GM12878 (cell line): ENCODE results near the gene CIAO2B. TPM values are rescaled to one million over a fixed set of nuclear protein-coding genes. Genes with fewer than 3 reads are reported as not detected.
A peak's percentile ranks its signal among the peaks of the same experiment; 100 is the strongest.

Source experiments
- ATAC-seq: fragments of 200-7000 bp; cut with Tn5 transposase; 3 replicates; pipeline ENCODE4 v1.9.1; 2020; ENCODE audit warnings: mild to moderate bottlenecking, moderate library complexity
- BruUV-seq: library from RNA; stranded (reverse); fragments of 400-500 nt; replicated peaks from 2 replicates; lab custom pipeline; 2021; lab: Mats Ljungman, UMichigan
- CTCF ChIA-PET: fragments of 300-600 bp; sonication (Branson Sonifier 250); formaldehyde crosslinking; extraction: SDS; loops from one replicate; lab custom pipeline; 2021; ENCODE audit warnings: inconsistent platforms; lab: Yijun Ruan, JAX
- POLR2A ChIA-PET: fragments of 350-600 bp; formaldehyde crosslinking; extraction: SDS; loops from one replicate; lab custom pipeline; 2021; ENCODE audit warnings: inconsistent platforms; lab: Charles Lee
- RAD21 ChIA-PET: fragments of 300-600 bp; sonication (Branson Sonifier 250); formaldehyde crosslinking; loops from one replicate; lab custom pipeline; 2023; ENCODE audit warnings: antibody characterized with exemption; ENCODE audit not compliant: unreplicated experiment; lab: Charles Lee
- SMC1A ChIA-PET: fragments of 300-600 bp; sonication (Branson Sonifier 250); formaldehyde crosslinking; loops from one replicate; lab custom pipeline; 2023; ENCODE audit not compliant: unreplicated experiment, uncharacterized antibody; lab: Charles Lee
- DNase-seq: peaks from one replicate; pipeline ENCODE4 v3.0.0-alpha.2; 2011; ENCODE audit warnings: low read depth, low spot score
- FAIRE-seq: peaks from 3 replicates; lab custom pipeline; 2011; peaks lifted over from hg19 to GRCh38; lab: Jason Lieb, UNC
- H2AFZ ChIP-seq: 2 replicates; pipeline ENCODE4 v1.6.0; 2011; ENCODE audit warnings: low read depth, low read length, control low read depth; ENCODE audit not compliant: control insufficient read depth
- H3K27ac ChIP-seq: 2 replicates; pipeline ENCODE4 v1.5.1; 2011; ENCODE audit warnings: control low read depth; ENCODE audit not compliant: control insufficient read depth, insufficient read depth
- H3K27me3 ChIP-seq, 2 experiments: replicated peaks in 1 of 2; 2 replicates each; pipeline versions ENCODE4 v1.6.0 to v1.6.1; 2011; ENCODE audit warnings: low read length in 1 of 2; ENCODE audit not compliant: control insufficient read depth in 2 of 2, insufficient read depth in 2 of 2
- H3K36me3 ChIP-seq, 2 experiments: 2 replicates each; pipeline ENCODE4 v1.5.1; 2011; ENCODE audit warnings: low read length in 1 of 2; ENCODE audit not compliant: control insufficient read depth in 2 of 2, insufficient read depth in 2 of 2
- H3K4me1 ChIP-seq: 2 replicates; pipeline ENCODE4 v1.6.1; 2011; ENCODE audit warnings: mild to moderate bottlenecking, low read length, moderate library complexity, mixed read lengths; ENCODE audit not compliant: control insufficient read depth, insufficient read depth
- H3K4me2 ChIP-seq: 2 replicates; pipeline ENCODE4 v1.6.0; 2011; ENCODE audit warnings: control low read depth; ENCODE audit not compliant: control insufficient read depth, insufficient read depth
- H3K4me3 ChIP-seq: fragments of 200-600 bp; sonication (generic); 2 replicates; pipeline ENCODE4 v1.5.1; 2016
- H3K79me2 ChIP-seq: 2 replicates; pipeline ENCODE4 v1.6.0; 2011; ENCODE audit warnings: low read length; ENCODE audit not compliant: control insufficient read depth, insufficient read depth
- H3K9ac ChIP-seq: 2 replicates; pipeline ENCODE4 v1.8.0; 2011; ENCODE audit warnings: low read length, control low read depth, mixed read lengths; ENCODE audit not compliant: control insufficient read depth, insufficient read depth
- H3K9me3 ChIP-seq: replicated peaks from 3 replicates; pipeline ENCODE4 v1.5.1; 2011; ENCODE audit warnings: mild to moderate bottlenecking, low read length; ENCODE audit not compliant: control insufficient read depth, insufficient read depth
- H4K20me1 ChIP-seq: 2 replicates; pipeline ENCODE4 v1.6.0; 2011; ENCODE audit not compliant: control insufficient read depth, insufficient read depth
- CTCF ChIP-seq, 3 experiments: IDR thresholded peaks in 2 of 3; conservative IDR thresholded peaks in 1 of 3; 2 replicates each; pipeline ENCODE4 v1.5.1; 2011; ENCODE audit warnings: low read depth in 3 of 3, low read length in 3 of 3, mild to moderate bottlenecking in 3 of 3, control low read depth in 2 of 3, moderate library complexity in 2 of 3, inconsistent platforms in 1 of 3, mixed read lengths in 1 of 3; ENCODE audit not compliant: control insufficient read depth in 2 of 3, insufficient read depth in 1 of 3; ENCODE audit errors: extremely low read depth in 1 of 3
- DPF2 ChIP-seq: fragments of 450-650 bp; IDR thresholded peaks from 2 replicates; pipeline ENCODE4 v1.6.1; 2017; ENCODE audit warnings: mild to moderate bottlenecking
- EED ChIP-seq: sonication (generic); IDR thresholded peaks from 2 replicates; pipeline ENCODE4 v1.6.1; 2016; ENCODE audit warnings: antibody characterized with exemption, low read depth
- FOXM1 ChIP-seq: IDR thresholded peaks from 2 replicates; pipeline ENCODE4 v1.6.1; 2012; ENCODE audit warnings: low read depth, mild to moderate bottlenecking, inconsistent platforms, low read length, moderate library complexity
- HSF1 ChIP-seq: fragments of 150-350 bp; IDR thresholded peaks from 2 replicates; pipeline ENCODE4 v1.6.1; 2014; ENCODE audit warnings: mild to moderate bottlenecking, low read depth, low read length
- JUNB ChIP-seq: IDR thresholded peaks from 2 replicates; pipeline ENCODE4 v1.6.1; 2016; ENCODE audit warnings: antibody characterized with exemption, mild to moderate bottlenecking
- MXI1 ChIP-seq: fragments of 150-350 bp; IDR thresholded peaks from 2 replicates; pipeline ENCODE4 v1.6.1; 2011; ENCODE audit warnings: low read depth, mild to moderate bottlenecking, inconsistent platforms, low read length, improper control_type of control experiment
- MYB ChIP-seq: fragments of 150-350 bp; IDR thresholded peaks from 2 replicates; pipeline ENCODE4 v1.6.1; 2014; ENCODE audit warnings: mild to moderate bottlenecking, low read depth, low read length, borderline replicate concordance
- NFYB ChIP-seq: IDR thresholded peaks from 2 replicates; pipeline ENCODE4 v1.6.1; 2011; ENCODE audit warnings: low read depth, mild to moderate bottlenecking, low read length, improper control_type of control experiment, moderate library complexity; ENCODE audit not compliant: insufficient read depth
- PAX8 ChIP-seq: fragments of 450-650 bp; IDR thresholded peaks from 2 replicates; pipeline ENCODE4 v1.6.1; 2017; ENCODE audit warnings: mild to moderate bottlenecking, moderate library complexity
- RAD21 ChIP-seq: IDR thresholded peaks from 2 replicates; pipeline ENCODE4 v1.6.1; 2011; ENCODE audit warnings: mild to moderate bottlenecking, low read depth, low read length, moderate library complexity; ENCODE audit not compliant: insufficient read depth
- RAD51 ChIP-seq: fragments of 450-650 bp; IDR thresholded peaks from 2 replicates; pipeline ENCODE4 v1.6.1; 2016; ENCODE audit warnings: moderate library complexity, mild to moderate bottlenecking, inconsistent platforms
- RUNX3 ChIP-seq: IDR thresholded peaks from 2 replicates; pipeline ENCODE4 v1.6.1; 2012; ENCODE audit warnings: low read length, inconsistent platforms
- SKIL ChIP-seq: fragments of 450-650 bp; IDR thresholded peaks from 2 replicates; pipeline ENCODE4 v1.6.1; 2017; ENCODE audit warnings: mild to moderate bottlenecking, low read depth, inconsistent platforms; ENCODE audit not compliant: poor library complexity, severe bottlenecking
- SMC3 ChIP-seq: IDR thresholded peaks from 2 replicates; pipeline ENCODE4 v1.6.1; 2011; ENCODE audit warnings: low read length, improper control_type of control experiment, borderline replicate concordance
- SRF ChIP-seq, 2 experiments: IDR thresholded peaks; 2 replicates each; pipeline ENCODE4 v1.6.1; 2011; ENCODE audit warnings: low read depth in 2 of 2, low read length in 2 of 2, mild to moderate bottlenecking in 1 of 2, moderate library complexity in 1 of 2
- STAT3 ChIP-seq: IDR thresholded peaks from 2 replicates; pipeline ENCODE4 v1.6.1; 2011; ENCODE audit warnings: low read depth, low read length, improper control_type of control experiment
- ZNF217 ChIP-seq: fragments of 450-650 bp; IDR thresholded peaks from 2 replicates; pipeline ENCODE4 v1.6.1; 2017; ENCODE audit warnings: antibody characterized with exemption, mild to moderate bottlenecking
- WGBS: methylation state at CpG from one replicate; pipeline ENCODE4 v1.1.6; 2016; ENCODE audit warnings: low lambda C conversion rate; ENCODE audit not compliant: insufficient replicate concordance, insufficient coverage; ENCODE audit errors: missing lambda C conversion rate; 5-methylcytosine and 5-hydroxymethylcytosine counted together
- in situ Hi-C: fragments of 300-500 bp; cut with MboI; formaldehyde crosslinking; loops from 9 replicates; pipeline ENCODE4 v1.14.3; 2018; ENCODE audit warnings: mixed read lengths
- intact Hi-C: fragments of 100-400 bp; cut with micrococcal nuclease; formaldehyde crosslinking; loops from one replicate; pipeline ENCODE4 v1.14.2; 2022; ENCODE audit not compliant: unreplicated experiment
- polyA plus RNA-seq, 11 experiments: library from polyadenylated mRNA; depleted of rRNA in 4 of 11; unstranded in 6 of 11; stranded (reverse) in 5 of 11; fragments of >200 nt; fragmentation: Nextera tagmentation in 4 of 11; fragmentation: Illumina TruSeq in 1 of 11; extraction: Ambion mirVana in 4 of 11; extraction: Trizol in 1 of 11; gene quantifications; 1 replicate in 1 of 11; 2 replicates in 10 of 11; pipeline versions ENCODE4 v1.2.1 to v1.2.3, GENCODE V29; 2011 to 2016; ENCODE audit warnings: inconsistent platforms in 2 of 11, missing spikeins in 2 of 11, low read depth in 1 of 11
- total RNA-seq, 4 experiments: library from RNA; depleted of rRNA in 3 of 4; stranded (reverse); fragments of >200 nt in 3 of 4; fragmentation: Illumina TruSeq in 1 of 4; extraction: Trizol in 1 of 4; gene quantifications; 2 replicates each; pipeline versions ENCODE4 v1.2.1 to v1.2.3, GENCODE V29; 2013 to 2021

Gene CIAO2B
- total and polyA plus RNA-seq, 10 of the 15 experiments (the other 5 are each of a cell fraction or from before 2014, with no cell fraction given), result 76.4 to 241 (median 138) TPM

DNA sequence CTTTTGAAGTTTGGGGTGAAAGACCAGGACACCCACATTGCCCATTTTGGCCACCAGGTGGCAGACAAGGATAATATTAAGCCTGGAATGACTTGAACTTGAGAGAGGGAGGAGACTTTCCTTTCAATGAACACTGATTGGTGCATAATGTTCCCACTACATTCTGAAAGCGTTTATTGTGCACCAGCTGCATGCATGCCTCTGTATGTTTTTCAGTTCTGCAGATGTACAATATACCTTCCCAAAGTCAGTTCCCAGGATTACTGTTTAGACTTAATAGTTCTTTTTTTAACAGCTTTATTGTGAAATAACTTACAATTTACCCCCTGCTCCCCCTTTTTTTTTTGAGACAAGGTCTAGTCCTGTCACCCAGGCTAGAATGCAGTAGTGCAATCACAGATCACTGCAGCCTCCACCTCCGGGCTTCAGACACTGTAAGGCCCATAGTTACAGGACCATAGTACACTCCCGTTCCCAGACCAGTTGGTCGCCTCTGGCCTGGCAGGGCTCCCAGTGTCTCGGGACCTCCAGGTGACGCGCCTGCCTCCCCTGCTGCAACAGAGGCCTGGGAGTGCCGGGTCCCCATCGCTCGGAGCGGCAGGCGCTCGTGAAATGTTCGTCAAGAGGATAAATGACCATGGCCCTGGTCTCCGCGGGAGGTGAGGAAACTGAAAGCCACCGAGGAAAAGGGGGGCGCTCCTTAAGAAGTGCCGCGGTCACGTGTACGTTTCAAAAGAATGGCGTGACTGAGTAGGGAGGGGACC is 13.3 kb upstream of the CIAO2B start:
- intact Hi-C loops (loop anchor here (1.0 kb wide), 1 partner anchor 52 kb away; no protein-coding TSS in a partner anchor), in situ Hi-C loops (no loop called here)
- ATAC-seq, result peak; percentile 87
- Histone ChIP-seq H3K27me3 (no peaks in the 10 kb centered on the region), H3K36me3 (no peaks in the 10 kb centered on the region), H3K9me3 (no peaks in the 10 kb centered on the region), H3K79me2 (no peaks in the 10 kb centered on the region), H3K27ac (no peak overlapping the region), H3K9ac (peak overlapping the region; percentile 31; the same call in 1 of the 2 replicates), H3K4me3 (peak overlapping the region; percentile 57; the same call in 1 of the 2 replicates), H4K20me1 (no peaks in the 10 kb centered on the region), H3K4me2 (peak overlapping the region; percentile 100), H2AFZ (peak overlapping the region; percentile 83), H3K4me1 (peaks cover 19% of the 10 kb centered on the region)
- no TSS peak for BruUV-seq
- peak; percentile 98 for FAIRE-seq
- POLR2A ChIA-PET, result no interaction called here
- peak; percentile 72 for DNase-seq
- CTCF ChIA-PET, result interaction anchor here (0.5 to 2.2 kb wide), 15 partner anchors 10 to 411 kb away, joined by 3 to 8 read pairs (median 4); no protein-coding TSS in a partner anchor
- RAD21 ChIA-PET, result interaction anchor here (0.7 to 1.1 kb wide), 2 partner anchors 13 to 71 kb away, joined by 3 to 6 read pairs; no protein-coding TSS in a partner anchor
- SMC1A ChIA-PET, result interaction anchor here (0.6 to 0.7 kb wide), 2 partner anchors 55 to 225 kb away, joined by 3 read pairs; no protein-coding TSS in a partner anchor
- under 1% methylated on average over 22 of the region's 23 CpGs for WGBS
- TF ChIP-seq ZNF217, result no peak
- peak; percentile 74 to 94 (median 88); a peak in 5 of 6 replicates for TF ChIP-seq CTCF (IDR thresholded peaks at IDR 0.05 in 2 of 3, conservative IDR thresholded peaks at IDR 0.05 in 1 of 3; ENCODE audit: control insufficient read depth in 2 of 3, extremely low read depth in 1 of 3, insufficient read depth in 1 of 3, low read depth in 3 of 3, low read length in 3 of 3)
- TF ChIP-seq JUNB, result no peak
- peak; percentile 37; the same call in 1 of the 2 replicates for TF ChIP-seq RAD51
- TF ChIP-seq SKIL, result peak; percentile 44
- TF ChIP-seq RAD21, result peak; percentile 81
- TF ChIP-seq HSF1, result no peak
- 0 out of 2 replicates have a peak, but pooled peaks have one; percentile 19 for TF ChIP-seq EED
- no peak for TF ChIP-seq DPF2
- peak; percentile 93 for TF ChIP-seq NFYB
- TF ChIP-seq MYB, result no peak
- no peak for TF ChIP-seq SRF (IDR thresholded peaks at IDR 0.05; ENCODE audit: low read depth in 2 of 2, low read length in 2 of 2)
- TF ChIP-seq FOXM1, result no peak
- 0 out of 2 replicates have a peak, but pooled peaks have one; percentile 35 for TF ChIP-seq MXI1
- TF ChIP-seq PAX8, result no peak
- TF ChIP-seq RUNX3, result peak; percentile 14; the same call in 1 of the 2 replicates
- TF ChIP-seq STAT3, result 0 out of 2 replicates have a peak, but pooled peaks have one; percentile 40
- TF ChIP-seq SMC3, result peak; percentile 70
